B cell (primary cell): ENCODE measurements around the gene OR1I1. TPM values are rescaled to one million over a fixed set of nuclear protein-coding genes. Genes with fewer than 3 reads are reported as not detected.

ENCODE experiments used
- ATAC-seq: fragments of 200-7000 bp; cut with Tn5 transposase; one replicate; pipeline ENCODE4 v1.10.0; 2021; ENCODE audit warnings: low read depth, mild to moderate bottlenecking, moderate number of reproducible peaks, moderate library complexity
- CTCF ChIA-PET: fragments of 350-600 bp; sonication (Branson Sonifier 250); formaldehyde crosslinking; loops from one replicate; lab custom pipeline; 2021; ENCODE audit warnings: antibody characterized with exemption, inconsistent platforms; lab: Charles Lee
- POLR2A ChIA-PET: fragments of 350-600 bp; sonication (Branson Sonifier 250); formaldehyde crosslinking; loops from one replicate; lab custom pipeline; 2021; ENCODE audit warnings: antibody characterized with exemption; lab: Charles Lee
- DNase-seq: peaks from one replicate; pipeline ENCODE4 v3.0.0; 2013
- H2AFZ ChIP-seq: 2 replicates; pipeline ENCODE4 v1.6.1; 2012; ENCODE audit warnings: mild to moderate bottlenecking, low read depth, low read length; ENCODE audit not compliant: insufficient read depth, poor library complexity, severe bottlenecking
- H3K27ac ChIP-seq, 2 donors: 1 replicate in 1 of 2; 2 replicates in 1 of 2; pipeline ENCODE4 v1.5.1; 2012 to 2013; ENCODE audit warnings: low read length in 2 of 2, mild to moderate bottlenecking in 2 of 2, moderate library complexity in 1 of 2
- H3K27me3 ChIP-seq, 4 experiments: fragments of 200-600 bp in 1 of 4; sonication (generic) in 1 of 4; replicated peaks in 1 of 4; 1 replicate in 2 of 4; 2 replicates in 2 of 4; pipeline versions ENCODE4 v1.6.1 to v1.7.0; 2013 to 2016; ENCODE audit warnings: low read length in 3 of 4, mild to moderate bottlenecking in 2 of 4, mixed read lengths in 1 of 4, moderate library complexity in 1 of 4; ENCODE audit not compliant: insufficient read depth in 4 of 4, control insufficient read depth in 3 of 4; ENCODE audit errors: control extremely low read depth in 1 of 4
- H3K36me3 ChIP-seq, 2 experiments: replicated peaks in 1 of 2; 1 replicate in 1 of 2; 2 replicates in 1 of 2; pipeline versions ENCODE4 v1.6.1 to v1.7.1; 2013; ENCODE audit warnings: low read length in 1 of 2; ENCODE audit not compliant: insufficient read depth in 2 of 2, control insufficient read depth in 1 of 2; ENCODE audit errors: control extremely low read depth in 1 of 2, extremely low read depth in 1 of 2
- H3K4me1 ChIP-seq, 2 donors: fragments of 200-600 bp in 1 of 2; sonication (generic) in 1 of 2; 1 replicate in 1 of 2; 2 replicates in 1 of 2; pipeline versions ENCODE4 v1.5.1 to v1.6.1; 2013 to 2017; ENCODE audit warnings: low read length in 2 of 2; ENCODE audit not compliant: control insufficient read depth in 2 of 2, insufficient read depth in 2 of 2
- H3K4me2 ChIP-seq: replicated peaks from 2 replicates; pipeline ENCODE3; 2012; ENCODE audit warnings: mild to moderate bottlenecking, low read depth, low read length; ENCODE audit not compliant: poor library complexity, severe bottlenecking
- H3K4me3 ChIP-seq, 5 experiments: fragments of 200-600 bp in 1 of 5; sonication (generic) in 1 of 5; 1 replicate in 3 of 5; 2 replicates in 2 of 5; pipeline versions ENCODE4 v1.5.1 to v1.7.0; 2011 to 2016; ENCODE audit warnings: low read length in 4 of 5, mild to moderate bottlenecking in 4 of 5, low read depth in 2 of 5, control low read depth in 1 of 5, moderate library complexity in 1 of 5; ENCODE audit not compliant: insufficient read depth in 1 of 5; ENCODE audit errors: control extremely low read depth in 1 of 5, extremely low read depth in 1 of 5
- H3K79me2 ChIP-seq: fragments of 200-600 bp; sonication (generic); one replicate; pipeline ENCODE4 v1.6.0; 2016; ENCODE audit warnings: low read length; ENCODE audit not compliant: control insufficient read depth, insufficient read depth
- H3K9ac ChIP-seq: fragments of 200-600 bp; sonication (generic); 2 replicates; pipeline ENCODE4 v1.6.1; 2017; ENCODE audit warnings: mild to moderate bottlenecking, low read length, moderate library complexity
- H3K9me3 ChIP-seq, 3 donors: one replicate each; pipeline versions ENCODE4 v1.6.1 to v1.7.1; 2013; ENCODE audit warnings: low read length in 2 of 3; ENCODE audit not compliant: control insufficient read depth in 2 of 3, insufficient read depth in 1 of 3; ENCODE audit errors: control extremely low read depth in 1 of 3
- H4K20me1 ChIP-seq: 2 replicates; pipeline ENCODE4 v1.6.0; 2012; ENCODE audit warnings: mild to moderate bottlenecking, low read length; ENCODE audit not compliant: insufficient read depth, control insufficient read depth, poor library complexity, severe bottlenecking
- H3K27ac Mint-ChIP-seq: one replicate; pipeline ENCODE4 v1.8.0; 2021; ENCODE audit warnings: mixed read lengths
- H3K27me3 Mint-ChIP-seq: one replicate; pipeline ENCODE4 v1.8.0; 2021; ENCODE audit warnings: mixed read lengths
- H3K4me1 Mint-ChIP-seq: one replicate; pipeline ENCODE4 v1.8.0; 2021; ENCODE audit warnings: mixed read lengths
- H3K4me3 Mint-ChIP-seq: one replicate; pipeline ENCODE4 v1.8.0; 2021; ENCODE audit warnings: mixed read lengths
- H3K9me3 Mint-ChIP-seq: one replicate; pipeline ENCODE4 v1.8.0; 2022; ENCODE audit warnings: mixed read lengths; ENCODE audit not compliant: insufficient read depth
- CTCF ChIP-seq: fragments of 200-600 bp; IDR thresholded peaks from one replicate; pipeline ENCODE4 v1.8.0; 2022; ENCODE audit warnings: antibody characterized with exemption, mild to moderate bottlenecking
- EZH2 ChIP-seq: IDR thresholded peaks from 2 replicates; pipeline ENCODE4 v1.6.1; 2012; ENCODE audit warnings: borderline replicate concordance, low read depth, mild to moderate bottlenecking, moderate library complexity, low read length; ENCODE audit not compliant: insufficient read depth, poor library complexity, severe bottlenecking
- WGBS: methylation state at CpG from one replicate; pipeline ENCODE4 v1.1.5; 2013; ENCODE audit warnings: missing lambda C conversion rate; ENCODE audit not compliant: insufficient coverage; 5-methylcytosine and 5-hydroxymethylcytosine counted together
- intact Hi-C: fragments of 100-400 bp; cut with micrococcal nuclease; formaldehyde crosslinking; loops from one replicate; pipeline ENCODE4 v1.10.0; 2022
- polyA plus RNA-seq: library from polyadenylated mRNA; depleted of rRNA; stranded (reverse); fragments of >200 nt; gene quantifications from 2 replicates; pipeline ENCODE4 v1.2.3, GENCODE V29; 2012
- total RNA-seq, 2 donors: library from RNA; stranded (reverse); fragments of 120-200 nt in 1 of 2; gene quantifications; 1 replicate in 1 of 2; 2 replicates in 1 of 2; pipeline versions ENCODE4 v1.2.3 to v1.2.4, GENCODE V29; 2013 to 2022

OR1I1 gene
- total and polyA plus RNA-seq, 2 donors (not counting 1 experiment from before 2014, with no cell fraction given), result not detected

GRCh38 chr19:15136234-15136954, 54.4 kb downstream of the OR1I1 start:
- no peak for TF ChIP-seq CTCF
- TF ChIP-seq EZH2, result no peak
- H3K9ac ChIP-seq, result no peak overlapping the region
- no peak overlapping the region for H3K4me3 ChIP-seq
- ATAC-seq (no peak), DNase-seq (no peak)
- CTCF ChIA-PET, result no interaction called here
- no peaks in the 10 kb centered on the region for H3K36me3 ChIP-seq
- peaks cover 19% of the 10 kb centered on the region for H3K27me3 Mint-ChIP-seq
- H3K27ac Mint-ChIP-seq, result no peak overlapping the region
- POLR2A ChIA-PET, result no interaction called here
- H3K9me3 Mint-ChIP-seq, result peaks cover 1% of the 10 kb centered on the region
- H3K4me1 Mint-ChIP-seq, result no peaks in the 10 kb centered on the region
- H3K9me3 ChIP-seq, result peaks cover 1 to 16% (median 4%) of the 10 kb centered on the region in 3 donors
- WGBS, result 86% methylated on average over 1 of the region's 2 CpGs
- H3K79me2 ChIP-seq, result no peaks in the 10 kb centered on the region
- no peak overlapping the region for H3K4me2 ChIP-seq
- H3K27me3 ChIP-seq, result peaks cover 0 to 2% (median 0%) of the 10 kb centered on the region in 4 experiments
- no peak overlapping the region for H2AFZ ChIP-seq
- H4K20me1 ChIP-seq, result no peaks in the 10 kb centered on the region
- no peaks in the 10 kb centered on the region for H3K4me1 ChIP-seq
- intact Hi-C loops, result no loop called here
- H3K27ac ChIP-seq, result no peak overlapping the region
- no peak overlapping the region for H3K4me3 Mint-ChIP-seq

- Mint-ChIP-seq H3K27ac (no peak overlapping the region), H3K4me3 (no peak overlapping the region), H3K27me3 (peaks cover 18% of the 10 kb centered on the region), H3K4me1 (no peaks in the 10 kb centered on the region), H3K9me3 (peaks cover 1% of the 10 kb centered on the region)
- H3K79me2 ChIP-seq, result no peaks in the 10 kb centered on the region
- no peaks in the 10 kb centered on the region for H3K4me1 ChIP-seq
- ATAC-seq (no peak), DNase-seq (no peak)
- TF ChIP-seq CTCF (no peak), EZH2 (no peak)
- peaks cover 1 to 16% (median 4%) of the 10 kb centered on the region in 3 donors for H3K9me3 ChIP-seq
- no peaks in the 10 kb centered on the region for H4K20me1 ChIP-seq
- H3K4me3 ChIP-seq, result no peak overlapping the region
- H3K4me2 ChIP-seq, result no peak overlapping the region
- no peak overlapping the region for H2AFZ ChIP-seq
- CTCF ChIA-PET, result no interaction called here
- H3K27ac ChIP-seq, result no peak overlapping the region
- POLR2A ChIA-PET, result no interaction called here
- no peak overlapping the region for H3K9ac ChIP-seq
- intact Hi-C loops, result no loop called here
- peaks cover 0 to 2% (median 0%) of the 10 kb centered on the region in 4 experiments for H3K27me3 ChIP-seq
- H3K36me3 ChIP-seq, result no peaks in the 10 kb centered on the region
Measured at GRCh38 chr19:15137777-15138176, 55.8 kb downstream of the OR1I1 start.
